HUES64 (cell line): Measurements from ENCODE around the gene PDHX.
"Not testable (repeated sequence)": the region's sequence is repeated elsewhere in the genome, so short reads cannot be mapped to it uniquely, and the experiment has no call there.

Source experiments
- H3K27ac ChIP-seq: 2 replicates; pipeline ENCODE4 v1.7.0; 2013; ENCODE audit warnings: low read depth, low read length, inconsistent platforms
- H3K27me3 ChIP-seq: 2 replicates; pipeline ENCODE4 v1.6.1; 2013; ENCODE audit warnings: mild to moderate bottlenecking, low read length; ENCODE audit not compliant: insufficient read depth
- H3K36me3 ChIP-seq: 2 replicates; pipeline ENCODE4 v1.6.1; 2013; ENCODE audit warnings: mild to moderate bottlenecking, low read length; ENCODE audit not compliant: insufficient read depth
- H3K4me1 ChIP-seq: 2 replicates; pipeline ENCODE4 v1.6.1; 2013; ENCODE audit warnings: mild to moderate bottlenecking, low read length, moderate library complexity; ENCODE audit not compliant: insufficient read depth
- H3K4me3 ChIP-seq: 2 replicates; pipeline ENCODE4 v1.5.1; 2013; ENCODE audit warnings: mild to moderate bottlenecking, low read length, moderate library complexity
- H3K9ac ChIP-seq: 2 replicates; pipeline ENCODE4 v1.6.1; 2013; ENCODE audit warnings: mild to moderate bottlenecking, low read depth, low read length
- H3K9me3 ChIP-seq: 2 replicates; pipeline ENCODE4 v1.6.1; 2013; ENCODE audit warnings: low read depth, low read length; ENCODE audit not compliant: insufficient read depth
- WGBS: fragments of 150-250, 120-280 bp; methylation state at CpG from one replicate; pipeline ENCODE4 v1.1.7; 2013; ENCODE audit warnings: missing lambda C conversion rate; 5-methylcytosine and 5-hydroxymethylcytosine counted together

The PDHX gene

DNA sequence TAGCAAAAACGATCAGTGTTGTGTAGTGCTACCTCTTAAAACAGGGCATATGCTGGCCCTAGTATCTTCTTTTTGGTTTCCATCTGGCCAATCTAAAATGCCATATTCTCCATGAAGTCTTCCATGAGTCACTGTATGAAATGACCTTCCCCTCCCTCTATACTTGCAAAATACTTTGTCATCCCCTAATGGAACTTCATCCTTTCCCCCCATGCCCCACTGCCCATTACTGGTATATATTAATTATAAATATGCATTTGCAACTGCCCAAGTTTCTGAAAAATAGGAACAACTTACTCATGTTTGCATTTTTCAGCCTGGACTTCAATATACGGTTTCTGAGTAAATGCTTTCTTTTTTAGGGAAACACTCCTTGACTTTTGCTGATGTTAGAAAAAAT, 4.7 kb upstream of the PDHX start:
- 93% methylated on average over 2 of the region's 2 CpGs for WGBS
- no peak overlapping the region for H3K27ac ChIP-seq
- H3K9ac ChIP-seq, result no peak overlapping the region
- no peaks in the 10 kb centered on the region for H3K27me3 ChIP-seq
- H3K9me3 ChIP-seq, result no peaks in the 10 kb centered on the region
- no peak overlapping the region for H3K4me3 ChIP-seq
- H3K36me3 ChIP-seq, result peaks cover 10% of the 10 kb centered on the region
- H3K4me1 ChIP-seq, result peaks cover 30% of the 10 kb centered on the region

DNA sequence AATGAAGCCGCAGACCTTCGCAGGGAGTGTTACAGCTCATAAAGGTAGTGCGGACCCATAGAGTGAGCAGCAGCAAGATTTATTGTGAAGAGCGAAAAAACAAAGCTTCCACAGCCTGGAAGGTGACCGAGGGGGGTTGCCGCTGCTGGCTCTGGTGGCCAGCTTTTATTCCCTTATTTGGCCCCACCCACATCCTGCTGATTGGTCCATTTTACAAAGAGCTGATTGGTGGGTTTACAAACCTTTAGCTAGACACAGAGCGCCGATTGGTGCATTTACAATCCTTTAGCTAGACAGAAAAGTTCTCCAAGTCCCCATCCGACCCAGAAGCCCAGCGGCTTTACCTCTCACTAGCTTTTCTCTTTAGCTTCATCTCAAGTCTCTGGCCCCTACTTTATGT, 2.9 kb upstream of the PDHX start:
- not testable (repeated sequence) for H3K27ac ChIP-seq, H3K27me3 ChIP-seq, H3K4me3 ChIP-seq, H3K9me3 ChIP-seq, H3K36me3 ChIP-seq, H3K9ac ChIP-seq
- 96% methylated on average over 10 of the region's 10 CpGs for WGBS
- peaks cover 23% of the 10 kb centered on the region for H3K4me1 ChIP-seq

DNA sequence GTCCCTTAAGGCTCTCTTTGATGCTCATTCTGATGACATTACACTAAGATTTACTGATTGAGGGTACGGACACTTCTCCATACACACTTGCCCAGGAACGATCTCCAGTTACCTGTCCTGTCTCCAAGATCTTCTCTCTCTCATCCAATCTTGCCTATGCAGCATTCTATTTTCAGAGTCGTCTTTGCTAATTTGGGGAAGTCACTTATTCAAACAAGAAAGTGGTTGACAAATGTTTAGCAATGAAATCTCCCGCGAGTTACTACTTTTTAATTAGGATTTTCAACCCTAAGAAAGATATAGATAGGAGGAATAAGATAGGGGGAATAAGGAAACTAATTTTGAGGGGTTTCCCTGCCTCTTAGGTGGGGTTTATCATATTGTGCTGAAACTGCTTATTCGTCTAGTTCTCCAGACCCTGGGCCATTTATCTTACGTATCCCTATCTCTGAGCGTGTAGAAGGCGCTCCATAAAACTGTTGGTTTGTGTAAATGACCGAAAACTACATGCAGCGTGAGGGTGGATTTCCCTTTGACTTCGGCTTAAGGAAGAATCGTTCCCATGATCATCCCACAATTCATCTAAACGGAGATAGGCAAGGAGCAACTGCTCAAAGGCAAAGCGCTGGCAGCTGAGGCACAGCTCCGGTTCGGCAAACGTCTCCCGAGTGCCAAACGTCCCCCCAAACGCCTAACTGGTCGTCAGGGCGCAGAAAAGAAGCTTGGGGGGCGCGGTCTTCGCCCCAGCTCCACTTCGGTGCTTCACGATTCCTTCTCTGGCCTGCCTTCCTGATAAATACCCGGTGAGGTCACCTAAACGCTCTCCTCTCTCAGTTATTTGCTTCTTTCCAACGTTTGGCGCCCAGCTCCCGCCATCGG, 1.0 kb upstream of the PDHX start:
- Histone ChIP-seq H3K4me1 (peaks cover 9% of the 10 kb centered on the region), H3K9ac (peak overlapping the region; percentile 83), H3K36me3 (peaks cover 18% of the 10 kb centered on the region), H3K27ac (peak overlapping the region; percentile 98), H3K9me3 (no peaks in the 10 kb centered on the region), H3K27me3 (no peaks in the 10 kb centered on the region), H3K4me3 (peak overlapping the region; percentile 99)
- 14% methylated on average over 34 of the region's 34 CpGs for WGBS

- peaks cover 9% of the 10 kb centered on the region; the same call in 1 of the 2 replicates for H3K4me1 ChIP-seq
- H3K9ac ChIP-seq, result peak overlapping the region; percentile 99
- no peaks in the 10 kb centered on the region for H3K27me3 ChIP-seq
- H3K27ac ChIP-seq, result peak overlapping the region; percentile 98
- 14% methylated on average over 20 of the region's 23 CpGs for WGBS
- H3K36me3 ChIP-seq, result peaks cover 25% of the 10 kb centered on the region
- peak overlapping the region; percentile 99 for H3K4me3 ChIP-seq
- no peaks in the 10 kb centered on the region for H3K9me3 ChIP-seq
These were observed 689 bp downstream of the PDHX start for GRCh38 chr11:34916843-34917770.

DNA sequence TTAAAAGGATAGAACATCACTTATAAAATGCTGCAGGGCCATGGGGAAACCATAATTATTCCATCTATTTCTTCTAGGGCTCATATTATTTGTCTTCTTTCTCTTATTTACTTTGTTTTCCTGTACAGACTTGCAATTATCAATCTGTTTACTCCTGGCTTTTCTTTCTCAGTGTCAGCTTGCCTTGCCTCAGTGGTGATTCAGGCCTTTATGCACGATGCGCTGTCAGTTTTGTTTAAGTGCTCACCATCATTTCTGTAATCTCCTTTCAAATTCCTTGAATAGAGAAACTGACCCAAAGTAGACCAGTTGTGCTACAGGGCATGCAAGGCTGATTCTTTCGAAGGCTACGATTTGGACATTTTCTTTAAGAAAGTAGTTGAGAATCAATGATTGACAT, 4.7 kb downstream of the PDHX start:
- H3K36me3 ChIP-seq, result peaks cover 15% of the 10 kb centered on the region
- no peaks in the 10 kb centered on the region for H3K9me3 ChIP-seq
- no peaks in the 10 kb centered on the region for H3K27me3 ChIP-seq
- whole genome bisulfite sequencing, result 96% methylated on average over 4 of the region's 4 CpGs
- H3K4me3 ChIP-seq, result no peak overlapping the region
- H3K27ac ChIP-seq, result no peak overlapping the region
- no peak overlapping the region for H3K9ac ChIP-seq
- H3K4me1 ChIP-seq, result peaks cover 6% of the 10 kb centered on the region; the same call in 1 of the 2 replicates

- Histone ChIP-seq H3K4me3 (no peak overlapping the region), H3K4me1 (peaks cover 16% of the 10 kb centered on the region), H3K27ac (no peak overlapping the region), H3K27me3 (no peaks in the 10 kb centered on the region), H3K9ac (no peak overlapping the region), H3K9me3 (no peaks in the 10 kb centered on the region), H3K36me3 (peaks cover 14% of the 10 kb centered on the region)
- 92% methylated on average over 2 of the region's 3 CpGs for WGBS
These were observed 8.3 kb downstream of the PDHX start for GRCh38 chr11:34924714-34925113.

- 52% methylated on average over 2 of the region's 2 CpGs for WGBS
- Histone ChIP-seq H3K36me3 (0 out of 2 replicates have a peak, but pooled peaks cover 1% of the 10 kb centered on the region), H3K4me1 (peaks cover 21% of the 10 kb centered on the region), H3K4me3 (no peak overlapping the region), H3K9ac (no peak overlapping the region), H3K27ac (no peak overlapping the region), H3K9me3 (no peaks in the 10 kb centered on the region), H3K27me3 (no peaks in the 10 kb centered on the region)
These were observed 9.8 kb downstream of the PDHX start for GRCh38 chr11:34926101-34926830.

DNA sequence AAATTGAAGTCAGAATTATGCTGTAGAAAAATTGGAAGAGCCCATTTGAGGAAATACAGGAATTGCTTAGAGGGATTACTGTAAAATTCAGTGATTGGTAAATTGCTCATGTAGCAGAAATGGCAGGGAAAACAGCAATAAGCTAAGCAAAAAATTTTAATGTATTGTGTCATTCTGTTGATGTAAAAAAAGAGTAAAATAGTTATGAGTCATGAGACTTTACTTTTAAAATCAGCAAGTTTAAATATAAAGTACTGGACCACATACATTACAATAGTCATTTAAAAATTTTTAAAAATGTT, 10.4 kb downstream of the PDHX start:
- no peak overlapping the region for H3K27ac ChIP-seq
- peaks cover 21% of the 10 kb centered on the region for H3K4me1 ChIP-seq
- H3K4me3 ChIP-seq, result no peak overlapping the region
- no peaks in the 10 kb centered on the region for H3K9me3 ChIP-seq
- H3K27me3 ChIP-seq, result no peaks in the 10 kb centered on the region
- H3K36me3 ChIP-seq, result peaks cover 6% of the 10 kb centered on the region; the same call in 1 of the 2 replicates
- no peak overlapping the region for H3K9ac ChIP-seq

GRCh38 chr11:34928268-34928959, 12.0 kb downstream of the PDHX start:
- Histone ChIP-seq H3K9ac (no peak overlapping the region), H3K4me3 (no peak overlapping the region), H3K9me3 (no peaks in the 10 kb centered on the region), H3K4me1 (peaks cover 21% of the 10 kb centered on the region), H3K36me3 (peaks cover 21% of the 10 kb centered on the region), H3K27ac (no peak overlapping the region), H3K27me3 (no peaks in the 10 kb centered on the region)
- WGBS, result 75% methylated on average over 1 of the region's 3 CpGs

DNA sequence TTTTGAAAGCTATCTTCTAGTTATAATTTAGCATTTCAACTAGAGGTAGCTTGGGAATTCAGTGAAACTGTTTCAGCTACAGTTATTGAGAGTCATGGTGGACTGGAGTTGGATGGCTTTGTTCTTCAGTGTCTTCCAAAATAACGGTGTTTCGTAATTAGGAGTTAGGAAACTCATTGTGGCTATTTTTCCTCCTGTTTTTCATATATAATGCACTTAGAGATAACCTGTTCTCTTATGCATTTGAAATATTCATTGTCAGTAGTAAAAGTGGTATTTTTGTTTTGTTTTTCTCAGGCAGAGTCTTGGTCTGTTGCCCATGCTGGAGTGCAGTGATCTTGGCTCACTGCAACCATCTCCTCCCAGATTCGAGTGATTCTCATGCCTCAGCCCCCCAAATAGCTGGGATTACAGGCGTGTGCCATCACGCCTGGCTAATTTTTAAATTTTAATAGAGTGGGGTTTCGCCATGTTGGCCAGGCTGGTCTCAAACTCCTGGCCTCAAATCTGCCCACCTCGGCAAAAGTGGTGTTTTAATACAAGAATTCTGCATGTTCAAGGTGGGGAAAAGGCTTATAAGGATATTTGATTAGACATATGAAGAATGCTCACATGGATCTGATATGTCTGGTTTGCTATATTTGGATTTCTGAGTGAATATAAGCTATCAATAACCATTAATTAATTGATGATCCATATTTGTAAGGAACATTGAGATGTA, 12.7 kb downstream of the PDHX start:
- H3K27me3 ChIP-seq, result no peaks in the 10 kb centered on the region
- no peak overlapping the region for H3K4me3 ChIP-seq
- peaks cover 24% of the 10 kb centered on the region for H3K36me3 ChIP-seq
- no peaks in the 10 kb centered on the region for H3K9me3 ChIP-seq
- no peak overlapping the region for H3K27ac ChIP-seq
- no peak overlapping the region for H3K9ac ChIP-seq
- WGBS, result 95% methylated on average over 6 of the region's 7 CpGs
- H3K4me1 ChIP-seq, result peaks cover 21% of the 10 kb centered on the region
